PC-3 (cell line): ENCODE results near the gene HHIPL1.

Experiments used
- CTCF ChIP-seq: fragments of 300-600 bp; sonication (generic); conservative IDR thresholded peaks from 2 replicates; pipeline ENCODE4 v1.5.1; 2017; ENCODE audit warnings: antibody characterized with exemption, low read depth, mild to moderate bottlenecking, low read length
- EZH2 ChIP-seq: fragments of 300-600 bp; sonication (generic); IDR thresholded peaks from one replicate; pipeline ENCODE4 v1.6.1; 2017; ENCODE audit warnings: antibody characterized with exemption, mild to moderate bottlenecking, low read length; ENCODE audit not compliant: unreplicated experiment
- EZH2phosphoT487 ChIP-seq: fragments of 300-600 bp; sonication (generic); IDR thresholded peaks from 2 replicates; pipeline ENCODE4 v1.6.1; 2018; ENCODE audit warnings: mild to moderate bottlenecking, antibody characterized with exemption, low read length, borderline replicate concordance

- TF ChIP-seq EZH2 (no peak), CTCF (peak; percentile 90), EZH2phosphoT487 (no peak)
Observed at GRCh38 chr14:99687284-99688209, 42.6 kb downstream of the HHIPL1 start.
